OCI-M2 (cell line): Measurements from ENCODE around the gene SSNA1.

Source experiments
- DNase-seq: peaks from one replicate; lab custom pipeline; 2025; ENCODE audit not compliant: unreplicated experiment; lab: John Stamatoyannopoulos, UW

Gene SSNA1

DNA sequence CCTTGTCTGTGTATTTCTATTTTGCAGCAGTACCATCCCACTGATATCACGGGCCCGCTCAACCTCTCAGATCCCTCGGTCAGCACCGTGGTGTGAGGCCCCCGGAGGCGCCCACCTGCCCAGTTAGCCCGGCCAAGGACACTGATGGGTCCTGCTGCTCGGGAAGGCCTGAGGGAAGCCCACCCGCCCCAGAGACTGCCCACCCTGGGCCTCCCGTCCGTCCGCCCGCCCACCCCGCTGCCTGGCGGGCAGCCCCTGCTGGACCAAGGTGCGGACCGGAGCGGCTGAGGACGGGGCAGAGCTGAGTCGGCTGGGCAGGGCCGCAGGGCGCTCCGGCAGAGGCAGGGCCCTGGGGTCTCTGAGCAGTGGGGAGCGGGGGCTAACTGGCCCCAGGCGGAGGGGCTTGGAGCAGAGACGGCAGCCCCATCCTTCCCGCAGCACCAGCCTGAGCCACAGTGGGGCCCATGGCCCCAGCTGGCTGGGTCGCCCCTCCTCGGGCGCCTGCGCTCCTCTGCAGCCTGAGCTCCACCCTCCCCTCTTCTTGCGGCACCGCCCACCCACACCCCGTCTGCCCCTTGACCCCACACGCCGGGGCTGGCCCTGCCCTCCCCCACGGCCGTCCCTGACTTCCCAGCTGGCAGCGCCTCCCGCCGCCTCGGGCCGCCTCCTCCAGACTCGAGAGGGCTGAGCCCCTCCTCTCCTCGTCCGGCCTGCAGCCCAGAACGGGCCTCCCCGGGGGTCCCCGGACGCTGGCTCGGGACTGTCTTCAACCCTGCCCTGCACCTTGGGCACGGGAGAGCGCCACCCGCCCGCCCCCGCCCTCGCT lies 20.5 kb upstream of the SSNA1 start:
- DNase-seq: peak; percentile 4

DNA sequence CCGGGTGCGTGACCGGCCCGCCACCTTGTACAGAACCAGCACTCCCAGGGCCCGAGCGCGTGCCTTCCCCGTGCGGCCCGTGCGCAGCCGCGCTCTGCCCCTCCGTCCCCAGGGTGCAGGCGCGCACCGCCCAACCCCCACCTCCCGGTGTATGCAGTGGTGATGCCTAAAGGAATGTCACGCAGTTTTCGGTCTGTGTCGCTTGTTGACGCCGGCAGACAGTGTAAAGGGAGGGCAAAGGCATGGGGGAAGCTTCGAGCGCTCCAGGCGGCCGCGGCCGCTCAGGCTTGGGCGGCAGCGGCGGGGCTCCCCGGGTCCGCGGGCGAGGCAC lies 19.9 kb upstream of the SSNA1 start:
- no peak for DNase-seq

DNA sequence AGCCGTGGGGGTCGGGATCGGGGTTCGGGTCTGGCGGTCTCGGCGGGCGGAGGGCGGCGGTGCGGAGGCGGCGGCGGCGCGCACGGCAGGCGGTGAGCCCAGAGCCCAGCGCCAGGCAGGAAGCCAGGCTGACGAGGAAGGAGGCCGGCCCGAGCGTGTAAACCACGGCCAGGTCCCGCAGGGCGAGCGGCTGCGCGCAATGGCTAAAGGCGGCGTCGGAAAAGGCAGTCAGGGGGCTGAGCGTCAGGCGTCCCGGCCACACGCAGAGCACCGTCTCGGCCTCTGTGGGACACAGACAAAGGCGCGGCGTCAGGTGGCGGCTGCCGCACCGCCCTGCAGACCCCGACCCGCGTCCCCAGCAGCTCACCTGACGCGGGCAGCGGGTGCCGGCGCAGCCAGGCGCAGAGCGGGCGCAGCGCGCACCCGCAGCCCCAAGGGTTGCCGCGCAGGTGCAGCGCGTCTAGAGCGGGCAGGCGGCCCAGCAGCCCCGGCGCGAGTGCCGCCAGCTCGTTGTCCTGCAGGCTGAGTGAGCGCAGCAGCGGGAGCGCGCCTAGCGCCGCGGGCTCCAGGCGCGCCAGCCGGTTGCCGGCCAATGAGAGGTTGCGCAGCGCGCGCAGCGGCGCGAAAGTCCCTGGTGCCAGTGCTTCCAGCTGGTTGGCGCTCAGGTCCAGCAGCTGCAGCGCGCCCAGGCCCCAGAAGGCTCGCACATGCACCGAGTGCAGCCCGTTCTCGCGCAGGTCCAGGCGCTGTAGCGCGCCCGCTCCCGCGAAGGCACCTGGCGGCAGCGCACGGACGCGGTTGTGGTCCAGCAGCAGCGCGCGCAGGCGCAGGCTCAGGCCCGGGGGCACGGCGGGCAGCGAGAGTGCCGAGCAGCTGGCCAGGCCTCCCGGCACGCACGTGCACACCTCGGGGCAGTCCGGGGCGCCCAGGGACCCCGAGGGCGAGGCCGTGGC lies 19.3 kb upstream of the SSNA1 start:
- DNase-seq: no peak

DNA sequence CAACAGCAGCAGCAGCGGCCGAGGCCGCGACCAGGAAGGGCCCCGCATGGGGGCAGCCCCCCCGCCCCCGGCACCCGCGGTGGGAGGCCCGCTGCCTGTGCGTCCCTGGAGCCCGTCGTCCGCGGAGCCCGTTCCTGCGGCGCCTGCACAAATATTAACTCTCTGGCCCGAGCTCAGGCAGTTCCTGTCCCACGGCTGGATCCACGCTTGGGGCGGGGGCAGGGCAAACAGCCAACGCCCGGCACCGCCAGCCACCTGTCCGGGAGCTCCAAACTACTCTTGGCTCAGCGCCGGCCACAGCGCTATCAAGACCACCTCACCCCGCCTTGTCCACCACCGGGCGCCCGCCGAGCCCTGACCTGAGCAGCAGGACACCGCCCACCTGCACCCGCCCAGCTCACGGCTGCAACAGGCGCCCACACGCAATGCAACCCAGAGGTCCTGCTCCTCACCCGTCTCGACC lies 18.5 kb upstream of the SSNA1 start, which contains the start of gene LRRC26:
Gene LRRC26 (minus strand): TSS at position 156 of the 463 bp plus-strand sequence. CDS start 108 bp downstream, at position 48.
- DNase-seq: no peak

DNA sequence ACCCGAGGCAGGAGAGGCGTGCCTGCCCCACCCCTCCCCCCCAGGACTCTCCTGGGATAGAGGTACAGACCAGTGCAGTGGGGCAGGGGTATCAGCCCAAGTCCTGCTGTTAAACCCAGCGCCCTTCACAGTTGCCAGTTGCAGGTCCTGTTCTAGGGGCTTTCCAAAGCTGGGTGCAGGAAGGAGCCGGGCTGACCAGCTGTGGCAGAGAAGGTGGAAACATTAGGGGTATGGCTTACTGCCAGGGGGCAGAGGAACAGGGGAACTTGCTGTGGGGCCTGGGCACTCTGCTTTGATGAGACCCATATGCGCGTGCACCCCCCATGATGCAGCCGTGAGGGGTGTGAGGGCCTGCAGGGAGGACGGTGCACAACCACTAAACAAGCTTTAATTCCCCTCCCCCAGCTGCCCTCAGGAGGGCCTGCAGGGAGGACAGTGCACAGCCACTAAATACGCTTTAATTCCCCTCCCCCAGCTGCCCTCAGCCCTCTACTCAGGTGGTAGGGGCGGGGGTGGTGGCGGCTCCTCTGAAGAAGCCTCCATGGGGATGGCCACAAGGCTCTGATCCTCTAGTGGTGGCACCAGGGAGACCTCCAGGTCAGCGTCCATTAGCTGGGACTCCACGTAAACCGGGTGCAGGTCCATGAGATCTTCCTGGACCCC lies 17.9 kb upstream of the SSNA1 start:
- DNase-seq: no peak

DNA sequence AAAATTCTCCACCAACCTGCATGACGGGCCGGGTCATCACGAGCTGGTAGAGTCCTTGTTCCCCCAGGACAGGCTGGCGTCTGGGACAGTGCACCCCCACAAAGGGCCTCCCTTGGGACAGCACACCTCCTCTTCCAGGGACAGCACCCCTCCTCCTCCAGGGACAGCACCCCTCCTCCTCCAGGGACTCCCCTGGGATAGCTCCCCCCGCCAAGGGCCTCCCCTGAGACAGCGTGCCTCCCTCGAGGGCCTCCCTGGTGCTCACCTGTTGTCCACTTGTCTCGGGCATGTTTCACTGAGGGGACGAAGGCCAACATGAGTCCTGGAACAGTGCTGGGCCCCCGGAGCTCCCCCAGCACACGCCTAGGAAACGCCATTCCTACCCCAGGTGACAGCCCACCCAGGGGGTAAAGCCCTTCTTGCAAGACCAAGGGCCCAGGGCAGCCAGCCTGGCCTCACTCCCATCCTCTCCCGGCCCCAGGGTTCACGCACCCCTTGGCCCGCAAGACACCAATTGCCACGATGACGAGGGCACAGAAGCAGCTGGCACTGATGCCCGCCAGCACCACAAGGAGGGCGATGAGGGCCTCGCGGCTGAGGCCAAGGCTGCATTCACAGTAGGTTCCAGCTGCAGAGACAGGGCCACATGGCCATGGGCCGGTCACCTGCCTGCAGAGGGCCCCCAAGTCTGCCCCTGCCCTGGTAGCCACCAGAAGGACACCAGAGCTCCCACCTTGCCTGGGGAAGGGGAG lies 17.2 kb upstream of the SSNA1 start:
- no peak for DNase-seq

DNA sequence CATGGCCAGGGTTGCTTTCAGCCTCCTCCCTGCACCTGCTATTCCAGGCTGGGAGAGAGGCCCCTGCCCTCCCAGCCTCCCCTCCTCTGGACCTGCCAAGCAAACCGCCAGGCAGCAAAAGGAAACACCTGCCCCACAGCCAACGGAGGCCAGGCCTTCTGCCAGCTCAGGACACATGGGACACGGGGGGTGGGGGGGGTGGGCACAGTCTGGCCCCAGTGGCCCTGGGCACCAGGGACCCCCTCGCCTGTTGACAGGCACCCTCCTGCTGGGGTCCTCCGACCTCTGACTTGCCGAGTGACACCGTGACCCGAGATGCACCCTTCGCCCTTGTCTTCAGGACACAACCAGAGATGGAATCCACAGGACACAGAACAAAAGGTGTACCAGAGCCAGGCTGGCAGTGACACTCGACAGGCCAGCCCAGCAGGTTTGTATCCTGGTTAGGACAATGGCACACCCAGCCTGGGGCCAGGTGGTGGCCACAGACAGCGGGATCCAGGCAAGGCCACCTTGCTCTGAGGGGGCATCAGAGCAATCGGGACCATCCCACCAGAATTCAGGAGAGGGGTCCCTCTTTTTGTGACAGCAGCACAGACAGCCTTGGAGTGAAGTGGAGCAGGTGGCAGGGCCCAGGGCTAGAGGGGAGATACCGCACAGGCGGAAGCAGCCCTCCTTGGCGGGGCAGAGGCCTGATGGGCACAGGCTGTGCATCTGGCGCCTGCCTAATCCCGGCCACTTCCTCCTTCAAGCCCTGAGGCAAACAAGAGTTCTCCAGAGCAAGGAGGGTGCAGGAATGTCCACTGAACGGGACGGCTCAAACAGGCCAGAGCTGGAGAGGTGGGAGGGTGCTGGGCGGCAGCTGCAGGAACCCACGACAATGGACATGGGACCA lies 15.3 kb upstream of the SSNA1 start:
- no peak for DNase-seq

DNA sequence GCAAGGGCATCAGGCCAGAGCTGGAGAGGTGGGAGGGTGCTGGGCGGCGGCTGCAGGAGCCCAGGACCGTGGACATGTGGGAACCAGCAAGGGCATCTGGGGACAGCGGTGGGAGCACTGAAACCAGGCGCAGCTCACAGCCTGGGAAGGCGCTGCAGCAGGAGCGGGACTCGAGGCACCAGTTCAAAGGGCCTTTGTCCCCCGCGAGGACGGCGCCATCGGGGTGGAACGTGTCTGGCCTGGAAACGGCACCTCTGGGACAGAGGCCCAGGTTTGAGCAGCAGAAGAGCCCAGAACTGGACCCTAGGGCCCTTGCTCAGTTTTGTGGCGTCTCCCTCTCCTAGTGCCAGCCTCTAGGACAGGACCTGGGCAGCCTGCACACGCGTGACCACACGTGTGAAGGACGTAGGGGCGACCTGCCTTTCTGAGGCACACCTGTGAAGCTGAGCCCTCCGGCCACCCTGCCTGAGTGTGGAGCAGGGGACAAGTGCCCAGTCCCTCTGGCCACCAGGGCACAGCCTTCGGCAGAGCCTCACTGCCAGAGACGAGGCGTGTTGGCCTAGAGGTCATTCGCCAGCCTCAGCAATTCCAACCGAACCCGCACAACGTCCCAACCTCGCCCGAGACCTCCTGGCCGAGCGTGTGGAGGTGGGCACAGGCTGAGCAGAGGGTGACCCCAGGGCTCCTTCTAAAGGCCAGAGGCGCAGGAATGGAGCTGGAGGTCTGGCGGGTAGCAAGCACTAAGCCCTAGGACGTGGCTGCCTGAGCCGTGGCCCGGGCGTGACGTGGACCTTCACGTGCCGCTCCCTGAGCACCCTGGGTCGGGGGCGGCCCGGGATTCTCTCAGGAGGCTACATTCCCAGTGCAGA lies 14.4 kb upstream of the SSNA1 start:
- no peak for DNase-seq

DNA sequence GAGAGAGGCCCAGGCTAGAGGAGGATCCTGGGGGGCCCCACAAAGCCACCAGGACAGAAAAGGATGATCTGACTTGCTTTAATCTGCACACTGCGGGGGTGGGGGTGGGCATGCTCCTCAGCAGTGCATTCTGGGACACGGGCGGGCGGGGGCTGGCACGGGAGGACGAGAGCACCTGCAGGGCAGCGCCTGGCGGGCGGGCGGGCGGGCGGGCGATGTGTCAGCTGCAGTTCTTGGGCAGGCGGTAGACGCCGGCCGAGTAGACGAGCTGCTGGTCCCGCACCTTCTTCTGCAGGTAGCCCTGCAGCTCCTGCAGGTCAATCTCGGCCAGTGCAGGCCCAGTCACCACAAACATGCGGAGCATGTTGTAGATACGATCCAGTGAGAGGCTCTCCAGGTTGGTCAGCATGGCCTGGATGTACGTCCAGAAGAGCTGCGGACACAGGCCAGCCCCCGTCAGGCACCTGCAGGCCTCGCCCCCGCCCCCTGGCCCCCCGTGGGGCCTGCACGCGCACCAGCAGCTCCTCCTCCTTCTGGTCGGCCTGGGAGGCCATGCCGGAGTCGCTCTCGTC lies 13.7 kb upstream of the SSNA1 start:
- no peak for DNase-seq

DNA sequence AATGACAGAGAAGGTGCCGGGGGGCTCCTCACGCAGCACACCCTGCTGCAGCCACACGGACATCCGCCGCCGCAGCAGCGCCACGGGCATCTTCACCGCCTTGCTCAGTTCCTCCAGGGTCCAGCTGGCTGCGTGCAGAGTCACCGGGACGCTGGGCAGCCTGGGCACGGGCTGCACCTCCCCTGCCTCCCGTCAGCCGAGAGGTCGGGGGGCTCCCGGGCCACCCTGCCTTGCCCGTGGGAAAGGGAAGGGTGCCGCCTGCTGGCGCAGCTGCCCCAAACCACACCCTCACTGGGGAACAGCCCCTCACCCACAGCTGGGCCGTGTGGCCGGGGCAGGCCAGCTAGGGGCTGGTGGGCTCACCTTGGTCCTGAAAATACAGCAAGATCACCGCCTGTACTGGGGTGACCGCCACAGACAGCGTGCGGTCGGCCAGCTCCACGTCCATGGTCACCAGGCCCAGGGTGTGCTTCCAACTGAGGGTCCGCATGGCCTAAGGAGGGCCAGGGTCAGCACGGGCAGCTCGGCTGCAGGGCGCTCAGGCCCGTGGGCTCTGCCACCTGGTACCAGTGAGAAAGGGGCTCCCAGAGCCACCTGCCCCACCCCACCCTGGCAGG lies 13.0 kb upstream of the SSNA1 start:
- no peak for DNase-seq

DNA sequence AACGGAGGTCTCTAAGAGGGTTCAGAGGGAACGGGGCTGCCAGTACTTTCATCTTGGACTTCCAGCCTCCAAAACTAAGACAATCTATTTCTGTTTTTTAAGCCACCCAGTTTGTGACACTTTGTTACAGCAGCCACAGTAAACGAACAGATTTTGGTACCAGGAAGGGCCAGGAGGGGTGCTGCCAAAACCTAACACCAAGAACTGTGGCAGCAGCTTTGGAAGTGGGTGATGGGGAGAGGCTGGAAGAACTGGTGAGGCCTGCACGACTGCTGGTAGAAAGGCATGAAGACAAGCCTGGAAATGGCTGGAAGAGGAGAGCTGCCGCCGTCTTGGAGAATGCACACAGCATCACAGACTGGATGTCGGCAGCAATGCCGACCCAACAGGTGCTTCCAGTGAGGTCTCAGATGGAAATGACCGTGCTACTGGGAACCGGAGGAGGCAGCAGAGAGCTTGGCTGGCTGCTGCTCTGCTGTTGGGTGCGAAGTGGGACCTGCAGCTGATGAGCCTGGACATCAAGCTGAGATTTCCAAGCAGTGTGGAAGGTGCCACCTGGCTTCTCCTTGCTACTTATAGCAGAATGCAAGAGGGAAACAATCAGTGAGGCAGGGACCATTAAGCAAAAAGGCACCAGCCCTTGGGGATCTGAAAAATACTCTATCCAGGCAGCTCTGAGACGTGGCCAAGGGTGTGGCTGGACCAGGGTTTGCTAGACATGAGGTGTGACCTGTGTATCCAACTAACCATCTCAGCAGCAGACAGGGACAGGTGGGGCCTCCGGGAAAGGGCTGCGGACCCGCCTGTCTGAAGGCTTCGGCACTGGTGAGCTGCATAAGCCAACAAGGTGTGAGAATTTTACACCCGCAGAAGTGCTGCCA lies 11.9 kb upstream of the SSNA1 start:
- no peak for DNase-seq

DNA sequence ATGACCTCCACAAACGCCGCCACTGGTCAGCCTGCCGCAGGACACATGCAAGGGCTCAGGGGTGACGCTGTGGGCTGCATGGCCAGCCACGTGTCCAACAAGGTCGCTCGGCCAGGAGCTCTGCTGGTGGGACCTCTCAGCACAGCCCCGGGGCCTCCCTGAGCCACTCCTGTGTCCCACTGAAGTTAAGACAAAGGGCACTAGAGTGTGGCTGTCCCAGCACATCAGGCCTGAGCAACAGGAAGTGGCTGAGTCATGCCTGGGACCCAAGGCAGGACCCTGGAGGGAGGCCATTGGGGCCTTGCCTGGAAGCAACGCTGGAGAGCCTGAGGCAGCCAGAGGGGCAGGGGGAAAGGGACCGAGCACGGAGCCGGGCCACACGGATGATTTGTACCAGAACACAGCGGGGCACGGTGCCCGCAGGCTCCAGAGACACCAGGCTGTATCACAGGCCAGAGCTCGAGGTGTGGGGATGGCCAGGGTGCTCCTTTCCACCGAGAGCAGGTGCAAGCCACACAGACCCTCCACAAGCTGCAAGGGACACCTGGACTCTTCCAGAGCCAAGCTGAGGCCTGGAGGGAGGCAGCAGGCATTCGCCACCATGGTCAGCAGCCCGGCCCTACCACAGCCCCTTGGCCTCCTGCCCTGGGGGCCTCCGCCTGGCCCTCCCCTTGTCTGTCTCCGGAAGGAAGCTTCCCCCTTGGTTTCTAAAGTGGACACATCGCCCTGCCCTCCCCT lies 10.1 kb upstream of the SSNA1 start:
- DNase-seq: no peak

DNA sequence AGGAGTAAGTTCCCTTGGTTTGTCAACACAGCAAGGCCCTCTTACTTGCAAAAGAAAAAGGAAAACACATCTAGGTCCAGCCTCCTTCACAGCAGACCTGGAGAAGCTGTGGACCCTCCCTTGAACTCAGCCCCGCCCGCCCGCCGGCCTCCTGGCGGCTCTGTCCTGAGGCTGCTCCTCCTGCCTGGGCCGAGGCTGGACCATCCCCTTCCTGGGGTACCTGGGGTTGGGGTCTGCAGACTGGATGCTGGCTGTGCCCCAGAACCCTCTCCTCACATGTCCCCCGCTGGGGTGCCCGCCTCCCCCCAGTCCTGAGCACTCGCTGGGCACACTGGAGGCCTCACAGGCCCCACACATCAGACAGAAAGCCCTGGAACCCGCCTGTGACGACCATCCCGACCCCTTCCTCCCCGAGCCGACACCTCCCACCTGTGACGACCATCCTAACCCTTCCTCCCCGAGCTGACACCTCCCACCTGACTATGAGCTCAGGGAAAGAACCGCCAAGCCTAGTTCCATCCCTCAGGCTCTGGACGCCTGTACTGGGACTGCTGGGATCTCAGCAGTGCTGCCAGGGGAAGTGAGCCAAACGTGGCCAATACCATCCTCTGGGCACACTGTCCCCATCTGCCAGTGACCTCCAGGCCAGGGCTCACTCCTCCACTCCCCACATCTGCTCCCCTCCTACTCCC lies 9.4 kb upstream of the SSNA1 start:
- no peak for DNase-seq

DNA sequence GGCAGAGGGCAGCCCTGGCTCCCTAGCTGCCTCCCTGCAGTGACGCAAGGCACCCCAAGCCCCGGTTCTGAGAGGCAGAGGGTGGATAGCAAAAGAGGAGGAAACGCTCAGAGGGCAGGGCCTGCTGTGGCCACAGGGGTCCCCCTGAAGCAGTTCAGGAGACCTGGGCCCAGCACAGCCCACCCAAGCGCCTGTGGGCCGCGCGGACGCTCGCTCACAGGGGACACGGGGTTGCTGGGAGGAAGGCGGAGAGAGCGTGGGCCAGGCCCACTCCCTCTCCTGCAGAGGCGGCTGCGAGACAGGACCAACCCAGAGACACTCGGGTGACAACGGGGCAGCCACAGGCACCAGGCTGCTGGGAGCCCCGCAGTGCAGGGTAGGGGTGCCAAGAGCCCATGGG lies 8.7 kb upstream of the SSNA1 start:
- DNase-seq: no peak

DNA sequence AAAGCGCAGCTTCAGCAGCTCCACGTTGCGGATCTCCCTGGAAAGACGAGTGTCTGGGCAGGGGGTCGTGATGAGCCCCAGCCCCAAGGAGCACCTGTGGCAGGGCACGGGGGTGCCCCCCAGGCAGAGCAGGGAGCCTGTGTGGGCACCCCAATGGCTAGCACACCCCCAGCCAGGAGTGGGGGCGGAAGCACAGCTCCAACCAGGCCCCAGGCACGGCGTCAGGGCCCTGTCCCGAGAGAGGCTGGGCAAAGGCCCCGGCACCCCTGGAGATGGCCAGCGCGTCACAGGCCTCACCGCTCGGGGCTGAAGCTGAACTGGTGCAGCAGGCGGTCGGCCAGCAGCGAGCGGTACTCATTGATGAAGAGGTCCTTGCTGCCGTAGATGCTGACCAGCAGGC lies 8.0 kb upstream of the SSNA1 start:
- no peak for DNase-seq

DNA sequence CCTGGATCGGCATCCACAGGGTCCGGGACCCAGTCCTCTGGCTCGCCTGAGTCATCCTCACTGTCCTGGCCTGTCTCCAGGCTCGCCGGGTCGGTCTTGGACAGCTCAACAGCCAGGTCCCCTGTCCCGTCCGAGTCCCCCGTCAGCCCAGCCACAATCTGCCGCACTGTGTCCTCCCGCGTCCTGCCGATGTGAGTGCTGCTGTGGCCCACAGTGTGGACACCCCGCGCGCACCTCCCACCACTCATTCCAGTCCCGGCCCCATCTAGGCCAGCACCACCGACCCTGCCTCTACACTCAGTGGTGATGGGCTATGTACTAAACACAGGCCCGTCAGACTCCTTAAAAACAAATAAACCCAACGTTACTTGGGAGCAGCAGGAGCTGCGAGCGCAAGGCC lies 6.8 kb upstream of the SSNA1 start:
- DNase-seq: no peak
